Measurements from ENCODE around the gene RPGRIP1.
"Not testable (repeated sequence)": the region's sequence is repeated elsewhere in the genome, so short reads cannot be mapped to it uniquely, and the experiment has no call there.

The RPGRIP1 gene

DNA sequence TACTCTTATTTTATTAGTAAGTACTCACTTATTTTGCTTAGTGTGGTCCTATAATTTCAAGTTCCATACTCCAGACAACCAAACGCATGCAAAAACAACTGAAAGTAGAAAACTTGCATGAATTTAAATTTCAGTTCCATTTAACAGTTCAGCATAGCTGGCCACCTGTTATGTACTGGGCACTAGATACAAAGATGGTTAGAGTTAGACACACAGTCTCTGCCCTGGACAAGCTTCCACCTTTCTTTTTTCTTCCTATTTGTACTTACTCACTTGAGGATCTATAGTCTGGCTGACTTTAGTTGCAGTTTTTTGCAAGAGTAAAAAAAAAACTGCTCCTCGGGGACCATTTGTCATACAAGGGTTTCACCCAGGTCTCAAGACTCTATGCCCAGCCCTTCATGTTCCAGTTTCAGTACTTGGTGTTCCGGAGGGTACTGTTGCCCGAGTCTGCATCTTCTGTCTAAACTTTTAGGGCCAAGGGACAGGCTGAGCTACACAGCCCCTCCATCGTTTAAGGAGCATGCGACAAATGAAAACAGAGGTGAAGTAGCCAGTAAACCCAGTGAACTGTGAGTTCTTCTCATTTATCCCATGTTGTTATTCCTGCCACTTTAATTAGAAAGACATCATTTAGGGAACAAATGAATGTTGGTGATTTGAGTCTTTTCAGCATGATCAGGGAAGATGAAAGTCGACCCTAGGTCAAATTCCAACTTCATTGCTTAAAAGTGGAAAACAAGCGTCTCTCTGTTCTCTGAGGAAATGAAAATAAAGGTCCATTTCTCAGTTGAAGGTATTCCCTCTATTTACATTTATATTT lies 22.3 kb downstream of the RPGRIP1 start:
- no peak for DNase-seq

DNA sequence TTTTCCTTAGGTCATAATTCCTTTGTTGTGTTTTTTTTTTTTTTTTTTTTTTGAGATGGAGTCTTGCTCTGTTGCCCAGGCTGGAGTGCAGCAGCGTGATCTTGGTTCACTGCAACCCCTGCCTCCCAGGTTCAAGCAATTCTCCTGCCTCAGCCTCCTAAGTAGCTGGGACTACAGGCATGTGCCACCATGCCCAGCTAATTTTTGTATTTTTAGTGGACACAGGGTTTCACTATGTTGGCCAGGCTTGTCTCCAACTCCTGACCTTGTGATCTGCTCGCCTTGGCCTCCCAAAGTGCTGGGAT lies 22.9 kb downstream of the RPGRIP1 start:
- DNase-seq, result not testable (repeated sequence)

DNA sequence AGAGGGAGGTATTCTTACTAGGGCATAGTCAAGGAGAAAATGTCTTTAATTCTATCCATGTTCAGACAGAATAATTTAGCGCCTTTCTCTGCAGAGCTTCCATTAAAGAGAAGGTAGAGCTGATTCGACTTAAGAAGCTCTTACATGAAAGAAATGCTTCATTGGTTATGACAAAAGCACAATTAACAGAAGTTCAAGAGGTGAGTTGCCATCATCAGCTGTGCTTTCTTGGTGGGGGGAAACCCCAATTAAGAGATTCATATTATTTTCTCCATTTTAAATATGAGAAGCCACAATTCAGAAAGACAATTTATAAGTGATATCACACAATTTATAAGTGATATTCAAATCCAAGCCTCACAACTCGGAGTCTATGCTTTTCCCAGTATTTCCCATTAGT lies 27.8 kb downstream of the RPGRIP1 start:
- DNase-seq, result no peak

DNA sequence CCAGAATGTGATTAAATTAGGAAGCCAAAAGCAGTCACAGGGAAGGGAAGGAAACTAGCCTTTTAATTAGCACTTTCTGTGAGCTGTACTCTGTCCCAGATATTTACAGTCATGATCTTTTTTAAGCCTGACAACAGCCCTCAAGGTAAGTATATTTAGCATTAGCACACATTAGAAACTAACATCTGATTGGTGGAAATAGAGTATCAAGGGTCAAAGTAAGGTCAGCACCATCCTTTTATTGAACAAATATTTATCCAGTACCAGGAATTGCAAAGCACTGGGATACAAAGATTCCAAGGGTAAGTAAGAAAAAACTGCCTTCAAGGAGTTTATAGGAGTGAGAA lies 28.2 kb downstream of the RPGRIP1 start:
- DNase-seq, result no peak

DNA sequence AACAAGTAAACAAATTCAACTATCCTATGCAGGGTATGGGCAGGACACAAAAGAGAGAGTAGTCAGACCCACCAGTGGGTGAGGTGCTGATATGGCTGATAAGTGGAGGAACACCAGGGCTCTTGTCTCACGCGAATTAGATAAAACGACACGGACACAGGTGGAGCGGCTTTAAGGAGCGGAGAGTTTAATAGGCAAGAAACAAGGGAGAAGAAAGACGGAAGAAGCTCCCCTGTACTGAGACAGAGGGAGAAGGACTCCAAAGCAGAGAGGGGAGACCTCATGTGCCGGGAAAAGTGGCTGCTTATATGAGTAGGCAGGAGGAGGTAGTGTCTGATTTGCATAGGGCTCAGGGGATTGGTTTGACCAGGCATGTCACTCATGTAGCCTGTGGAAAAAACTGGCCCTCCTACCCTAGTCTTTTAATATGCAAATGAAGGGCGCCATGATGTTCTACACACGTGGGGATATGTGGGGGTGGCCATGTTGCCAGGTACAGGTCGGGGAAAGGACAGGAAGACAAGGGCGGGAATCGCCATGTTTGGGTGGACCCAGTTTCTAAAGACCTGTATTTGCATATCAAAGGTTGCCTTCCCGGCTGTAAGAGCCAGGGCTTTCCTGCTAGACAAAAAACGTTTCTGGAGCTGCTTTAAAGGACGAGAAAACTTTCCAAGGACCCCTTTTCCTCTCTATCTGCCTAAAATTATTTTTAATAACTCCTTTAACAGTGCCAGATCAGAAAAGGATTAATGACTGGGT lies 28.8 kb downstream of the RPGRIP1 start:
- peak; percentile 100 for DNase-seq

DNA sequence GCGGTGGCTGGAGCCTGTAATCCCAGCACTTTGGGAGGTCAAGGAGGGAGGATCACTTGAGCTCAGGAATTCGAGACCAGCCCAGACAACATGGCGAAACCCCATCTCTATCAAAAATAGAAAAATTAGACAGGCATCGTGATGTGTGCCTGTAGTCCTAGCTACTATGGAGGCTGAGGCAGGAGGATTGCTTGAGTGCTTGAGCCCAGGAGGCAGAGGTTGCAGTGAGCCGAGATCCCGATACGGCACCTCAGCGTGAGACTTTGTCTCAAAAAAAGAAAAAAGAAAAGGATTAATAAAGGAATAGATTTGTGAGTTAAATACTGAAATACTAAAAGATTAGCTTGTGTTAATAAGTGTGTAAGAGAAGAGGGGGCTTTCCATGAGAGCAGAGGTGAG lies 29.4 kb downstream of the RPGRIP1 start:
- DNase-seq, result no peak

DNA sequence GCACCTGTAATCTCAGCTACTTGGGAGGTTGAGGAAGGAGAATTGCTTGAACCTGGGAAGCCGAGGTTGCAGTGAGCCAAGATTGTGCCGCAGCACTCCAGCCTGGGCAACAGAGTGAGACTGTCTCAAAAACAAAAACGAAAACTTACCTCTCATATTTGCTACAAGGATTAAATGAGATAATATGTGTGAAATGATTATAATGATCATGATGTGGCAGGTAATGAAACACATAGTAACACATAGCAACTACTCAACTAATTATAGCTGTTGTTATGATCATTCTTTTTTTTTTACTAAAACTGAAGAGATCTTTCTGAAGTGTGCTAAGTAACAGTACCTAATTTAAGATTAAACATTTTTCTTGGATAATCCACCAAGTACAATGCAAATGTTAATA lies 30.1 kb downstream of the RPGRIP1 start:
- no peak for DNase-seq

DNA sequence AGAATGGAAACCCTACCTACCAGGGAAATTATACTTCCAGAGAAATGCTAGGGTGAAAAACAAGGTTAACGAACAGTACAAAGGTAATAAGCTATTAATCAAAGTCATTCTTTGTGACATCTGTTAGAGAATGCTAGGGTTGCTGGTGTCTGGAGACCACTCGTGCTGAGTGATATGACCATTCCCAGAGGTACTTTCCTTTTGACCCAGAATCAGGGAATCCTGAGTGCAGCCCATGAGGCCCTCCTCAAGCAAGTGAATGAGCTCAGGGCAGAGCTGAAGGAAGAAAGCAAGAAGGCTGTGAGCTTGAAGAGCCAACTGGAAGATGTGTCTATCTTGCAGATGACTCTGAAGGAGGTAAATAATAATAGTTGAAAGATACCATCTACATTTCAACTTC lies 31.7 kb downstream of the RPGRIP1 start:
- no peak for DNase-seq

DNA sequence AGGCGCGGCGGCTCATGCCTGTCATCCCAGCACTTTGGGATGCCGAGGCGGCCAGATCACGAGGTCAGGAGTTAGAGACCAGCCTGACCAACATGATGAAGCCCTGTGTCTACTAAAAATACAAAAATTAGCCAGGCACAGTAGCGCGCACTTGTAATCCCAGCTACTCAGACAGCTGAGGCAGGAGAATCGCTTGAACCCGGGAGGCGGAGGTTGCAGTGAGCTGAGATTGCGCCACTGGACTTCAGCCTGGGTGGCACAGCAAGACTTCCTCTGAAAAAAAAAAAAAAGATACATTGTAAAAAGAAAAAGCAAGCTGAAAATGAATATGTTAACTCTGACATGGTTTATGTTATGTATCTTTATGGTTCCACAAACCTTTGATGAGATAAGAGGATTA lies 33.6 kb downstream of the RPGRIP1 start:
- DNase-seq, result no peak

DNA sequence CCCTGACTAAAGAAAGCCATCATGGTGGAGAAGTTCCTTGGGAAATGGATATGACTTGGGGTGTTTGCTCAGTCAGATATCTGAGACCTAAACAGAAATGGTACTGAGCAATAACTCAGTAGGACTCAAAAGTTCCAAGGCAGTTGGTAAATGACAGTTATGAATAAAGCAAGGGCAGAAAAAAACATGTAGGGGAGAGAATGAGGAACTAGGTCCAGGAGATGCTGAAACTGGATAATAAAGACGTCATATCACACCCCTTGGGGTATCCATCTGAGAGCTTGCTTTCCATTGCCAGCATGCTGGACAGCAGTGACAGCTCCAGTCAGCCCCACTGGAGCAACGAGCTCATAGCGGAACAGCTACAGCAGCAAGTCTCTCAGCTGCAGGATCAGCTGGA lies 37.5 kb downstream of the RPGRIP1 start:
- no peak for DNase-seq

DNA sequence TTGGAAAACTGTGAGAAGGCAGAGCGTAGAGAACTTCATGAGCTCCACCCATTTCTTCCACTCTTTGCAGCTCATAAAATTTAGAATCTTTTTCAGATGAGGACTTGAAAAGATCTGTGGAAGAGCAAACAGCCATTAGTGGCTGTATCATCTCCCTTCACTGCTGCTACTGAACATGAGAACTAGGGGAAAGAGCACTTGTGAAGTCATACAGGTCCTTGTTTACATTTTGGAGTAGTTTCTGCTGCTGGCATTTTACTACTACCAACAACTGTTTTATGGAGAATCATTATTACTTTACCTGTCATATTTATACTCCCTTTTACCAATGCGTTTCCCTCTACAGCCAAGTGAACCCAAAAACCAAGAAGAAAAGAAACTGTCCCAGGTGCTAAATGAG lies 41.0 kb downstream of the RPGRIP1 start:
- DNase-seq, result no peak

DNA sequence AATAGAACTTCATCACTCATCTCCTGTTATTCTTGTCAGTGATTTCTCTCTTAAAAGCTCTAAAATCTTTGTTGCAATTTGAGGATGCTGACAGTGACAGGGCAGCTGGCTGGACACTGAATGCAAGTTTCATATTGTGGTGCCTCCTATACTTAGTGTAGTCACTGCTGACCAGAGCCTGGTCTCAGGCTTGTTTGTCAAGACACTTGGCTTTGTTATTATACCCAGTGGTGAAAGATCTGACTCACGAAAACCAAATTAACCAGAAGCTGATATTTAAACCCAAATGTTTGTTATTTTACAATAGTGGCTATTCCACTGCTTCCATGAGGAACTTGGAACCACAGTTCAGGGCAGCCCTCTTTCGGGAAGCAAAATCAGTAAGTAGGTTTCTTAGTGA lies 42.8 kb downstream of the RPGRIP1 start:
- DNase-seq, result no peak

DNA sequence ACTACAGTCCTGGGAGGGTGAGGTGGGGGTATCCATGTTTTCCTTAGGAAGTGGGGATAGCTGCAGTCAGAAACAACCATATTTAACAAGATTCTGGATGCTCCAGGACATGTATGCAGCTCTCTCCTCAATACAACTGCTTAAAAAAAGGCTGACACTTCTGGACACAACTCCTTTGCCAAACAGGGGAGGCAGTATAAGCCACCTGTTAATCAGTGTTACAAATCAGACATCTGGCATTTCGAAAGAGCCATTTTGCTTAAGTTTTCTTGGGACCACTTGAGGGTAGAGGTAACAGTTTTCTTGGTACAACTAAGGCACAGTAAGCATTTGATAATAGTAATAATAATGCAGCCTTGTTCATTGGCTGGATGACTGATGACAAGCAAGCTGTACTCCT lies 47.1 kb downstream of the RPGRIP1 start:
- DNase-seq, result no peak

Data from NCI-H2171 (cell line).